GM19328 (cell line): ENCODE data around the gene NECAB3.
"Not testable (repeated sequence)": the region's sequence is repeated elsewhere in the genome, so short reads cannot be mapped to it uniquely, and the experiment has no call there.

Experiments
- ATAC-seq: cut with Tn5 transposase; IDR thresholded peaks from one replicate; pipeline ENCODE4 v1.9.1; 2021; ENCODE audit warnings: mild to moderate bottlenecking, moderate library complexity; ENCODE audit not compliant: unreplicated experiment

The NECAB3 gene

DNA sequence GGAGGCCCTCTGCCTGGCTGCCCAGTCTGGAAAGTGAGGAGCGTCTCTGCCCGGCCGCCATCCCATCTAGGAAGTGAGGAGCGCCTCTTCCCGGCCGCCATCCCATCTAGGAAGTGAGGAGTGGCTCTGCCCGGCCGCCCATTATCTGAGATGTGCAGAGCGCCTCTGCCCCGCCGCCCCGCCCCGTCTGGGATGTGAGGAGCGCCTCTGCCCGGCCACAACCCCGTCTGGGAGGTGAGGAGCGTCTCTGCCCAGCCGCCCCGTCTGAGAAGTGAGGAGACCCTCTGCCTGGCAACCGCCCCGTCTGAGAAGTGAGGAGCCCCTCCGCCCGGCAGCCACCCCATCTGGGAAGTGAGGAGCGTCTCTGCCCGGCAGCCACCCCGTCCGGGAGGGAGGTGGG lies 24.7 kb upstream of the NECAB3 start:
- ATAC-seq = not testable (repeated sequence)

DNA sequence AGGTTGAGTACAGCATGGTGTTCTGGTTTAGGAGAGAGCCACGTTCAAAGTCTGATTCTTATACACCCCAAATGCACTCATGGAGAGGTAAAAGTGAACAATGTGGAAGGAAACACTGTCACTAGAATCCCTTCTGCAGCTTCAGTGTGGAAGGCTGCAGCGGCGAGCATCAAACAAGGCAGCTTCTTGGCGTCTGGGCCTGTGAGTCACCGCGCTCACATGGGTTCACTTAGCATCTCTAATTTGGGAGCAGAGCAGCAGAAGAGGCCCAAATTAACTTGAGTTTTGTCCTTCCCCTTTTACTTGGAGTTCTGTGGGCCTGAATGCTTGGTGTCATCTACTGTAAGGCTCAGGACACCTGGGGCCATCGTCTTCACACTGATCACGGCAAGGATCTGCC lies 22.9 kb upstream of the NECAB3 start:
- no peak for ATAC-seq

DNA sequence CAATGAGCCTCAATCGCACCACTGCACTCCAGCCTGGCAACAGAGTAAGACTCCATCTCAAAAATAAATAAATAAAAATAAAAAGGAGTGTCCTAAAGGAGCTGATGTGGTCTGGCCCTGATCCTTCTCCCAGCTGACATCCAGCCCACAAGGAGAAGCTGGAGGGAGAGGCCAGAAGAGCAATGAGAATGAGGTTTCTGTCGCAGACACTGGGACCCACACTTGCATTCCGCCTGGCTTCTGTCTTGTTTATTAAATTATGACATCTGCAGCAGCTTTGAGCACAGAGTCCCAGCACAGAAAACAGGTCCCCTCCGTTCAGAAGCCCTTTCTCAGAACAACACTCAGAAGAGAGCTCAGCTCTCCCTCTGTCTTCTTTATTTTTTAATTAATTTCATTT lies 22.2 kb upstream of the NECAB3 start:
- no peak for ATAC-seq

DNA sequence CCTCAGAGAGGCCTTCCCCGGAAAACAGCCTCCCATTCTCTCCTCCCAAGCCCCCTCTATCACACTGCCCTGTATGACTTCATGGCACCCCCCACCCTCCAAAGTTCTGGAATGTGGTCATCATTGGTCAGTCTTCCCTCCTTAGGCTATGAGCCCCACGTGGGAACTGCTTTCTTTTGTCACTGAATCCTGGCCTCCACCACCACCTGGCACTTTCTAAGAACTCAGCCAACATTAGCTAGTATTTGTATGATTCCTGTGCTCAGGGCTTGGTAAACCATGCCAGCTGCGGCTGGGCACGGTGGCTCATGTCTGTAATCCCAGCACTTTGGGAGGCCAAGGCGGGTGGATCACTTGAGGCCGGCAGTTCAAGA lies 20.4 kb upstream of the NECAB3 start:
- no peak for ATAC-seq

DNA sequence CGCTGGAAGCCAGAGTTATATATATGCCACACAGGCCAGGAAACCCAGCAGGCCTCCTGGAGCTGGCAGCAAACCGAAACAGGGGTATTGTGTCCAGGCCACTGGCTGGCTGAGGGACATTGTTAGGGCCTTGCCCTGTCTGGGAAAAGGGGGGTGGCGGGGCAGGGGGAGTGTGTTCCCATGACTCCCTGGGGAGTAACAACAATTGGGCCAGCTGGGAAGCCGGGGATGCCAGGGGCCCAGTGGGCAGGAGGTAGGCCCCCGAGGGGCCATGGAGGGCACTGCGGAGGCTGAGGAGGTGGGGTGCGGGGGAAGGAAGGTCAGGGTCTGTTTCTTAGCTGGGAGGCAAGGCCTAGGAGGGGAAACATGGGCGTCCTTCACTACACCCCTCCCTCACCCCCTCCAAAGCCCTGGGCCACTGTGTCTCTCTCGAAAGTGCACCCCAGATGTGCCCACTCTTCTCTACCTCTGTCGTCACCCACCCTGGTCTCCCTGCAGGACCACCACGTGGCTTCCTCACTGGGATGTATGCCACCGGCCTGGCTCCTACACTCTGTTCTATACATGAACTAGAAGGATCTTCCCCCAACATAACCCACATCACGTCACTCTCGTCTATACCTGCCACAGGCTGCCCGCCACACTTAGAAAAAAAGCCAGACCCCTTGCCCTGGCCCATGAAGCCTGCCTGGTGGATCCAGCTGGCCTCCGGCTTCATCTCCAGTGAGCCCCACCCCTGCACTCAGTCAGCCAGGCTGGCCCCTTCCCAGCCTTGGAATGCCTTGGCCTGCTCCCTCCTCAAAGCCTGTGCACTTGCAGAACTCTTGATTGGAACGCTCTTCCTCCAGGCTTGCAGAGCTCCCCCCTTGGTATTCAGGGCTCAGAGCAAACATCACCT lies 19.8 kb upstream of the NECAB3 start:
- ATAC-seq = no peak

DNA sequence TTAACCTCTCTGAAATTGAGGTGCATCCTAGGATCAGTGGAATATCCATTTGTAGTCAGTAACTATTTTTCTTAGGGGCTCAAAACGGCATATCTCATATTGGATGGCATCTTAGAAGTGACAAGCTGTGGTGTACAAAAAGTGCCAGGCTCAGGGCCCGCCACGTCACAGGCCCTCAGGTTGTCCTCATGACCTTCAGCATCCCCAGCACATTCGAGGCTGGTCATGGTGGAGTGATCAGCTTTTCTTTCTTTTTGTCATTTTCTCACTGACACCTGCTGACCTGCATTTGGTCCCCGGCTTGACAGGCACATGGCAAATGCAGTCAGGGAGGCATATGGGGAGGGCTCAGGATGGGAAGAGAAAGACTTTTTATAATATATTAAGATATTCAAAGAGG lies 19.1 kb upstream of the NECAB3 start:
- no peak for ATAC-seq

DNA sequence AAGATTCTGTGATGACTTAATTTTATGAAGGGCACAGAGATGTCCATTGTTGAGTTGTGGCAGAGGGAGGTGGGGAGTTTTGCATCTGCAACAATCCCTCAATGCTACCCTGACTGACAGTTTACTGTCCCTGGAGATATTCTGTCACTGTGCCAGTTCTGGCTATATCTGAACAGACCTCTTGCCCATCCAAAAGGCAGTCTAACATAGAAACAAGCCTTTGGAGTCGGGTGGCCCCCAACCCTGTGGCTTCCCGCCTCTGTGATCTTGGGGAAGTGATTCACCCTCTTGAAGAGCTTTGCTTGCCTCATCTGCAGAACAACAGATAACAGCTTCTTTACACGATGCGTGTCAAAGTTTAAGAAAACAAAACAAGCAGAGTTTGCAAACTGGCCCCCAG lies 15.7 kb upstream of the NECAB3 start:
- no peak for ATAC-seq

DNA sequence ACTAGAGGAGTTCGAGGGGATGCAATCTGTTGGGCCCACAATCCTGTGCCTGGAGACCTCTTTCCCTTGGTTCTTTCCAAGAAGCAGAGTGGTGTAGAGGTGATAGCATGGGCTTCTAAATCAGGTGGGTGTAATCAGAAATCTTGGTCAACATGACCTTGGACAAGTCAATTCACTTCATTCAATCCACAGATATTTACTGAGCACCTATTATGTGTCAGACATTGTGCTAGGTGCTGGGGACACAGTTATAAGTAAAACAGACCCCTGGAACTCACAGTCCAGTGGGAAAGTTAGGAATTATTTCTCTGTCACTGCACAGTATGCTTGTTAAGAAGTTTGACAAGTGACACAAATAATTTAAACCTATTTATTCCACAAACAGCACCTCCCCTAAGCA lies 15.3 kb upstream of the NECAB3 start:
- ATAC-seq = no peak

DNA sequence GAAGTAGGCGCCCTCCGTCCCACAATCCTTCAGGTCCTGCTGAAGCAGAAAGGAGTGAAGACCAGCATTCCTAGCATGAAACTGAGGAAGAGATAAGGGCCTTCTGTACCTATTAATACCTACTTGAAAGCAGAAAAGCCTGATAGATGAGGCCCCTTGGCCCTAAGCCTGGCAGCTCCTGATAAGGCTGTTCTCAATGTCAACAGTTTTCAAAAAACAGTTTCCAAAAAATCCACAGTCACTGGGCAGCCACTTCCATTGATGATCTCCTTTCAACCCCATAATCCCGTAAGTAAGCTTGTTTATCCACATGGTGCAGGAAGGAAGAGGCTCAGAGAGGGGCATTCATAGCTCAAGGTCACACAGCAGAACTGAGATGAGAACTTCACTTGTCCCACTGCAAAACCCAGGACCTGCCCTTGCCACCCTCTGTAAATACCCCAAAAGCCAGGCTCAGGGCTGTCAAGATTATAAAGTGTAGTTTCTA lies 14.8 kb upstream of the NECAB3 start:
- ATAC-seq = no peak

DNA sequence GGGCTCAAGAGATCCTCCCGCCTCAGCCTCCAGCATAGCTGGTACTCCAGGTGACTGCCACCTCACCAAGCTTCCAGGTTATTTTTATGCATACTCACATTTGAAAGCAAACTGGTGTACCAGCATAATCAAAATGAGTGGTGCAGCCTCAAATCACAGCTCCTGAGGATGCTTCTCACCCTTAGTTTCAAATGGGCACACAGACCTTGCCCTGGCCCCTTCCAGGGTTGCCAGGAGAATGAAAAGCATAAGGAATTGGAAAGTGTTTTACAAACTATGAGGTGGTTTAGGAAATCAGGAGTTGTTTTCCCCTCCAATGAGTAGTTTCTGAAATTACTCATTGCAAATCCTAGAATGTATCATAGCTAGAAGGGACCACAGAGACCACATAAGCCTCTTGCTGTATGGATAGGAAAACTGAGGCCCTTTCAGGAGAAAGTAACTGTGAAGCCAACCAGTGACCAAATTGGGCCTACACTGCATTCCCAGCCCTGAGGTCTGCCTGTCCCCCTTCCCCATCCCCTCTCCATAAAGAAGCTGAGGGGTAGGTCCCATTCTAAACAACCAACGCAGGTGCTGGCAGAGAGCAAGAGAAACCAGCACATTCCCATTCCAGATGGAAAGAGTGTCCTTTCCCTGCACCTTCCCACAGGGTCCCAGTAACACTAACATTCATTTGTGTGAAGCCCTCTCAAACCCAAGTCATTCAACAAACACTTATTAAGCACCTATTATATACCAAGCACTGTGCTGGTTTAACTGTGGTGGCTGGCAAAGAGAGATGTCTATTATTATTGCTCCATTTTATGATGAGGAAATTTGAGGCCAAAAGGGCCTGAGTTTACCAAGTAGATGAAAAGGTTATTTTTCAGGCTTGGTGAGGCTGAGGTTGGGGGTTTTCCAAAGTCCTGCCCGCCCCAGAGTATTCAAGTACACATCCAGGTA lies 14.0 kb upstream of the NECAB3 start:
- ATAC-seq = no peak

DNA sequence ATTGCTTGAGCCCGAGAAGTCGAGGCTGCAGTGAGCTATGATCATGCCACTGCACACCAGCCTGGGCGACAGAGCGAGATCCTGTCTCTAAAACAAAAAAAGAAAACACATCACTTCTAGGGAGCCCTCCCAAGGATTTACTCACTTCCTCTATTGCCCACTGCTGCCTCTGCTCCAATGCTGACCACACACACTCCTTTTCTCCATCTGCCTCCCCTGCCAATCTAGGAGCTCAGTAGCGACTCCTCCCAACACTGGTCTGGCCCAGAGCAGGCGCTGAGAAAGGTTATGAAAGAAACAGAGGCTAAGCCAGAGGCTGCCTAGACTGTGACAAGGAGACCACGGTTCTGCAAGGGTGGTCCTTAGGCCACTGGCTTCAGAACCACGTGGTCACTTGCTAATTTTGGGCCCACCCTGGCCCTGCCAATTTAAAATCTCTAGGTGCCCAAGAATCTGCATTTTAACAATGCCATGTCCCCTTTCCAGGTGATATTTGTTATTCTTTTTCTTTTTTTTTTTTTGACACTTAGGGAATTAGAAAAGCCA lies 13.2 kb upstream of the NECAB3 start:
- no peak for ATAC-seq

DNA sequence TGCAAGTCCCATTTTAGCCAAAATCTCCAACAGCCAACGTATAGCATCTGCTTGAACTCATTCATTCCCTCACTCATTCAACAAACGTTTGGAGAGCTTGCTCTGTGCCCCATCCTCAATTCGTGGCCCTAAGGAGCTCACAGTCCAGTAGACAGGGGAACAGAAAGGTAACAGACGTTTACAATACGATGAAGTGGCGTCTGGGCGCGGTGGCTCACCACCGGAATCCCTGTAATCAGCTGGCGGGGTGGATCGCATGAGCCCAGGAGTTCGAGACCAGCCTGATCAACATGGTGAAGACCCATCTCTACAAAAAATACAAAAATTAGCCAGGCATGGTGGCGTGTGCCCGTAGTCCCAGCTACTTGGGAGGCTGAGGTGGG lies 12.7 kb upstream of the NECAB3 start:
- no peak for ATAC-seq

DNA sequence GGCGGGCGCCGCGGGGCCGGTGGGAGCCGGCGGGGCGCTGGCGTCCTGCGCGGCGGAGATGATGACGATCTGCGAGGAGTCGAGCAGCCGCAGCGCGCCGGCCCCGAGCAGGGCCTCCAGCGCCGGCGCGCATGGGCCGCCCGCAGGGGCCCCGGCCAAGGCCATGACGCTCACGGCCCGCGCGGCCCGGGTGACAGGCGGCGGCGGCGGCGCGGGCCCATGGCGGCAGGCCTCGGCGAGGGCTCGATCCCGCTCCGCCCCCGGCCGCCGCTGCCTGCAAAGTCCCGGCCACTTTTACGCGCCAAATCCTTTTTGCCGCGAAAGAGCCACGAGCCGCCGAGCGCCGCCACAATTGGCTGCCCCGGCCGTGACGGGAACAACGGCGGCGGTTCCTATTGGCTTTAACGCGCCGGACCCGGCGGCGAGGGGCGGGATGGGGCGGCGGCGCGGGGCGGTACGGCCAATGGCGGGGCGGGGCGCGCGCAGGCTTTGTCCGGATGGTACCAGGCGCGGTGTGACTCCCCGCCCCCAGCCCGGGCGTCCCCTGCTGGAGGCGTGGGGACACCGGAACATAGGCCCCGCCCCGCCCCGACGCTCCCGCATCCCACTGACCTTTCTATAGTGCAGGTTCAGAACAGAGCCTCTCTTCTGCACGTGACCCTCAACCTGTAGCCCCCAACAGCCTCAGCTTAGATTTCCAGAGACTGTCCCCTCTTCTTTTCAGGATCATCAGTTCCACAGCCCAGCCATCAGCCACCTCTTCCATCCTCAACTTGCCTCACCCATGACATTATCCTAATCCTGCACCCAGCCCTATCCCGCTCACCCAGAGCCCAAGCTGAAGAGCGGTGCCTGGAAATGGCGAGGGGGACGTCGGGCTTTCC lies 12.1 kb upstream of the NECAB3 start, which contains the start of gene E2F1:
TSS of gene E2F1 (minus strand) at position 286 of the 884 bp plus-strand sequence. CDS start at position 165, 121 bp downstream.
- ATAC-seq = peak; percentile 77

DNA sequence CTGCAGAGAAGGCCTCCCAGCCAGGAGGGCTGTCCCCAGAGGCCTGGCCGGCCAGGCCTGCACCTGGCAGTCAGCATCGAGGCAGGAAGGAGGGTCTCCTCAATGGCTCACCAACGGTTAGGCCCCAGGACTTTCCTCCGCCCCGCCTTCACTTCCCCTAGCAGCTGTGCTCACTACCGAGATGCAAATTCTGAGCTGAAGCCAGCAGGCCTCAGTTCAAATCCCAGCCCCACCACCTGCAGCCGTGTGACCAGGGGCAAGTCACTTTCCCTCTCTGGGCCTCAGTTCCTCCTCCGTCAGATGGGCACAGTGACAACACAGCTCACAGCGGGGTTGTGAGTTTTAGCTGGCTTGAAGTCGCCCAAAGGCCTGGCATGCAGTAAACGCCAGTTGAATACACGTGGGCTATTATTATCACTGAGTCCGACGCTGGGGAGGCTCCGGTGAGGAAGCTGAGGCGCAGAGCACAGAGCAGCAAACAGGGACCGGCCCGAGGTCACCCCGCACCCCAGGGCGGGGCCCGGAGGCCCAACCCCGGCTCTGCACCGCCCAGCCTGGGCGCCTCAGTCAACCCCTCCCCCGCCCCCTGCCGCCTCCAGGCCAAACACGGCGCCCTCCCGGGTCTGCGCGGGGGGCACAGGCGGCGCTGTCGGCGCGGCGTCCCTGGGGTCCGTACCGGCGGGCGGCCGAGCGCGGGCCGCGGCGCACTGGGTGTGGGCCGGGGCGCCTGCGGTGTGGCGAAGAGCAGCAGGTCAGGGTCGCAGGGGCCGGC lies 11.3 kb upstream of the NECAB3 start:
- peak; percentile 33 for ATAC-seq

DNA sequence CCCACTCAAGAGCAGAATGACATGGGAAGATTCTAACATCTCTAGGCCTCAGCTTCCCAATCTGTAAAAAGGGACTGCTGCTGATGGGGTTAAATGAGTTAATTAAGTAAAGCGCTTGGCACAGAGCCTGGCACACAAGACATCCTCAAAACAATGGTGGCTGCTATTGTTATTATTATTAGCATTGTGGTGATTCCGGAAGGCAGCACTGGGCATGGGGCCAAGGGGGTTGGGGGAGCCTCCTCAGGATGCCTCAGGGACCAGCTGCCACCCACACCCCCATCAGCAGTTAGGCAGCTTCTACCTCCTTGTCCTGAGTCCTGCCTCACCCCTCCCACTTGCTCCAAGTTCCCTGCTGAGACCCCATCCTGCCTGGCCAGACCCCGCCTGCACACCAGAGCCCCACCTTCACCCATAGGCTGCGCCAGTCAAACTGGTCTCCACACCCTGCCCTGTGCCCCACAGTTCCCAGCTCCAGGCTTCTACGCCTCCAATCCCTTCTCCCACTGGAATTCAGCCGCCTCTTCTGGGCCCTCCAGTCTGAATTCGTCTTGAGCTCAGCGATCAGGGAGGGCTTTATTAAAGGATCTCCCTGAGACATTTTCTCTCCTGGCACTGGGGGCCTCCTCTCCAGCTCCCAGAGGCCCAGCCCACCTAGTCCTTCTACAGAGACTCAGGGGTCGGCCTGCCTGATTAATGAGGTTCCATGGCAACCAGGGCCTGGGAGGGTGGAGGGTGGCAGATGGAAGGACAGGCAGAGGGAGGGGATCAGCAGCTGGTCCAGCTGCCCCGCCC lies 10.5 kb upstream of the NECAB3 start:
- ATAC-seq = no peak

DNA sequence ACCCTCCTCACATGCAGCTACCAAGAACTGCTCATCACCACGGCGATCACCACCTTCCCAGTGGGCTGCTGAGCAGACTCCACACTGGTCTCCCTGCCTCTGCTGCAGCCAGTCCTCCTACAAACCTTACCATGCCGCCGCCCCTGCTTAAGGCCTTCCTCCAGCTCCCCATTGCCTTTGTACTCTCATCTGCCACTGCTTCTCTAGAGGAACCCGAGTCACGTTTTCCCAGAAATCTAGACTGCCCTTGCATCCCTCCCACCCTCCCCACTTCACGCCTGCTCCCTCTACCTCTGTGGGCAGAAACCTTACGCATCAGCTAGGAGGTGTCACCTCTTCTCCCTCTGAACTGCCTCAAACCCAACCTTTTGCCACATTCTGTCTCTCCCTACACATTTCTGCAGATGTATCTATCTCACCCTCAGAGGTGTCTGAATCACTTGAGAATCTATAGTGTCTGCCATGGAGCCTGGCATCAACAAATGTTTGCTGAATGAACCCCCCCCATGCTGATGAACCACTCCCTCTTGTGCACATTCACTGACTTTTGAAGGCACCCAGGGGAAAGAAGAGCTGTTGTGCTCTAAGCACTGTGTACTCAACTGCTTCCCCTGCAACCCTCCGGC lies 7.6 kb upstream of the NECAB3 start:
- ATAC-seq = no peak

DNA sequence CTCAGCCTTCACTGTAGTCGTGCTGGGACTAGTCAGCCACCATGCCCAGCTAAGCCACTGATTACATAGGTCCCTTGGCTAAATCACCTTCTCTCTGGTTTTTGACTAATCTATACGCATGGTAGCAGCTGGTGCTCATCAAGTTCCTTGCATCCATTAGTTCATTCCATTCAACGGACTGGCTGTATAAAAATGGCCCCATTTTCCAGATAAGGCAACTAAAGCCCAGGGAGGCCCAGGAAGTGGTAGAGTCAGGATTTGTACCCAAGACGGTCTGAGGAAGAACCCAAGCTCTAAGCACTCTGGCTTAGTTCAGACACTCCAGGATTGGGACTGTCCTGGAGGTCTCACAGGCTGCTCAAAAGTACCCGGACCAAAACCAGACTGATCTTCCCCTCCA lies 7.1 kb upstream of the NECAB3 start:
- no peak for ATAC-seq

DNA sequence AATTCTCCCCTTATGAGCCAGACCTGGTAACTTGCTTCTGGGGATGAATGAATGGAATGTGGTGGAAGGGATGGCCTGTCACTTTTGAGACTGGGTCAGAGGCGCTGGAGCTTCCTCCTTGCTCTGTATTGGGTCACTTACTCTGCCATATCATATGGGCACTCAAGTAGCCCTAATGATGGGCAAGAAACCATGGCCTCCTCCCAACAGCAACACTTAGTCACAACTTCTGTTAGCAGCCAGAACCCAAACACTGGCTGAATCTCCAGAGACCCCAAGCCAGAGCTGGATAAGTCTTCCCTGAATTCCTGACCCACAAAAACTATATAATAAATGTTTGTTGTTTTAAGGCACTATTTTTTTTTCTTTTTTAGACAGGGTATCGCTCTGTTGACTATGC lies 6.5 kb upstream of the NECAB3 start:
- no peak for ATAC-seq
